HuH-7 (cell line): ENCODE results near the gene TIGD6.

Experiments
- DNase-seq: peaks from one replicate; pipeline ENCODE4 v3.0.0; 2011; ENCODE audit warnings: low spot score

TIGD6 gene

GRCh38 chr5:150016537-150016936, 16.1 kb upstream of the TIGD6 start:
- DNase-seq: no peak

DNA sequence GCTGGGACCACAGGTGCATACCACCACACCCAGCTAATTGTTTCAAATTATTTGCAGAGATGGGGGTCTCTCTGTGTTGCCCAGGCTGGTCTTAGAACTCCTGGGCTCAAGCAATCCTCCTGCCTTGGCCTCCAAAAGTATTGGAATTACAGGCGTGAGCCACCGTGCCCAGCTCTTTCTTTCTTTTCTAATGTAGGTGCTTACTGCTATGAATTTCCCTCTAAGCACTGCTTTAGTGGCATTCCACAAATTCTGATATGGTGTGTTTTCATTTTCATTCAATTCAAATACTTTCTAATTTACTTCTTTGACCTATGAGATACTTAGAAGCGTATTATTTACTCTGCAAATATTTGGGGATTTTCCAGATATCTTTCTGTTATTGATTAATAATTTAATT, 15.0 kb upstream of the TIGD6 start:
- DNase-seq: no peak

- no peak for DNase-seq
These were observed 14.0 kb upstream of the TIGD6 start for GRCh38 chr5:150014456-150014855.

DNA sequence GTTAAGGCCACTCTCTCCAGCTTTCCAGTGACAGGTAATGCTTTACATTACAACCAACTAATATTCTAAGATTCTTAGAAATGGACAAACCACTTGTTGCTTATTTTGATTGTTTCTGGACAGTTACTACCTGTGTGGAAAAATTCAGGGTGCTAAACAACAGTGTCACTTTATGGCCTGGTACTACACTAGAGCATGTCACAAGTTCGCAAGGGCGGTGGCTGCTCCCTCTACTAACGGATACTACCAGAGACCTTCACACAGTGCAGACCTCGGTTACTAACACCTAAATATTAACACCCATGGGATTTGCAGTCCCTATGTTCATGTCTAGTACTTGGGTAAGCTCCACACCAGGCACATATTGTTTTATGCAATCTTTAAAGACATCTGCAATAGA, 13.5 kb upstream of the TIGD6 start:
- no peak for DNase-seq

- DNase-seq: no peak
These were observed 9.4 kb upstream of the TIGD6 start for GRCh38 chr5:150009671-150010387.

DNA sequence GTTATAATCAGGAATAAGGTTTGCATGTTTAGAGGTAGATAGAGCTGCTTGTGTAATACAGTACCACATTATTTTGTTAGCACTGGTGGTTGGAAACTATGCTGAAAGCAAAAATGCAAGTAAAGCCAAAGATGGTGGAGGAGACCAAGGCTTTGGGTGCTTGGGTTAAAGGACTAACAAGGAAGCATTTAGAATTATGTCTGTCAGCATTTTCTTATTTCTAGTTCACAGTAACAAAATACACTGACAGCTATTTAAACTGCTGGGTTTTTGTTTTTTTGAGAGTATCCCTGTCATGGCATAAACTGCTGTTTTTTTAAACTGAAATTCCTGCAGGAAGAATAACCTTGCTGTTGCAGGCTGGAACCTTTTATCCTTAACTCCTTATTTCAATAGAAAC, 6.6 kb upstream of the TIGD6 start:
- DNase-seq: no peak

GRCh38 chr5:150006318-150006717, 5.9 kb upstream of the TIGD6 start:
- DNase-seq: no peak

GRCh38 chr5:150001660-150002486, 1.4 kb upstream of the TIGD6 start:
- peak; percentile 75 for DNase-seq

DNA sequence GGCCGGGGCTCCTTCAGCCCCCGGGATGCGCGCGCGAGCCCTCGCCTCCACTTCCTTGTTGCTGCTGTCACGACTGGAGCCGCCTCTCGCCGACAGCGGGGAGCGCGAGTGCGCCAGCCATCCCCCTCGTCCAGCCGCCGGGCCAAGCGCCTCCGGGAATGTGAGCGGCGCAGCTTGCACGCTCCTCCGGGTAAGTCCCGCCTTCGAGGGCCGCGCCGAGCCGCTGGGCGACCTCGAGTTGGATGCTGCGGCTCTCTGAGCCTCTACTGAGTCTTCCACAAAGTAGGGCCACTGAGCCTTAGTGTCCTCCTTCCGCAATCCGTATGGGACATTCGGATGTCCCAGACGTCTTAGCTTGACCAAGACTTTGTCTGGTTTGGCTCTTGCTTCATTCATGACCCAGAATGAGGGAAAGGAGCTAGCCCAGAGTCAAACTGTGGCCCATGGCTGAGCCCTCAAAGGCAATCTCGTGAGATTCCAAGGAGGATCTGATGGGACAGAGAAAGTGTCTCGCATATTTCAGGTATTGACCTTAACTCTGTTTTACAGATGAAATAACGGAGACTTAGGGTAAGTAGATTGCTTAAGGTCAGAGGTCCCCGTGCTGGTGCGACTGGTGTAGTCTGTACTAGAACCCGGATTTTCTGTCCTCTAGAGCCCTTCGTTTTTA, 671 bp upstream of the TIGD6 start:
- no peak for DNase-seq

- no peak for DNase-seq
These were observed 593 bp downstream of the TIGD6 start for GRCh38 chr5:149999866-150000255.

DNA sequence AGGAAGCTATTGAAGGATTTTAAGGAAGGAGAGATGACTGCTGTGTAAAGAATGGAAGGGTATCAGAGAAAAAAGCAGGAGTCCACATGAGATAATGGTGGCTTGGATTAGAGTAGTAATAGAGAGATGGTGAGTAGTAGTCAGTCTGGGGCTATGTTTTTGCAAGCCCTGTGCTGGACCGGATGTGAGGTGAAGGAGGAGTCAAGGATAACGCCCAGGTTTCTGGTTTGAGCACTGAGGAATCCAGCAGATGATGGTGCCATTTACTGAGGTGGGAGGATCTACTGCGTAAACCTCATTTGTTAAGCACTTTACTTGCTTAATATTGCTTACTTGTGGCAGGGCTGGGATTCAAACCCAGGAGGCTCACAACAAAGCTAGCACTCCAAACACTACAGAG, 1.1 kb downstream of the TIGD6 start:
- no peak for DNase-seq

DNA sequence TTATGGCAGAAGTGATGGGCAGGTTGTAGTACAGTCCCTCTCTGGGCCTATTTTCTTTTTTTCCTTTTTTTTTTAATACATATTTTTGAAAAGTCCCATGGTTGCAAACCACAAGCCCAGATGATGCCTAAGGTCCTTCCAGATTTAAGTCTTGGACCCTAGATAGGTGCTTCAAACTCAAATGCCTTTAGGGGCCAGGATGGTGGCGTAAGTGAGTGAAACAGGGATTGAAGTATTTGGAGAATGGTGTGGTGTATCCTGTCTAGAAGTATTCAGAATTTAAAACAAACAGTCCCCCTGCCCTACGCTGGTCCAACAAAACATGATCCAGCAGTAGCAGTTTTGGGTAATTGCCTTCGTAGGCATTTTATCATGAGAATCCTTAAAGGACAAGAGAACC, 2.2 kb downstream of the TIGD6 start:
- no peak for DNase-seq

DNA sequence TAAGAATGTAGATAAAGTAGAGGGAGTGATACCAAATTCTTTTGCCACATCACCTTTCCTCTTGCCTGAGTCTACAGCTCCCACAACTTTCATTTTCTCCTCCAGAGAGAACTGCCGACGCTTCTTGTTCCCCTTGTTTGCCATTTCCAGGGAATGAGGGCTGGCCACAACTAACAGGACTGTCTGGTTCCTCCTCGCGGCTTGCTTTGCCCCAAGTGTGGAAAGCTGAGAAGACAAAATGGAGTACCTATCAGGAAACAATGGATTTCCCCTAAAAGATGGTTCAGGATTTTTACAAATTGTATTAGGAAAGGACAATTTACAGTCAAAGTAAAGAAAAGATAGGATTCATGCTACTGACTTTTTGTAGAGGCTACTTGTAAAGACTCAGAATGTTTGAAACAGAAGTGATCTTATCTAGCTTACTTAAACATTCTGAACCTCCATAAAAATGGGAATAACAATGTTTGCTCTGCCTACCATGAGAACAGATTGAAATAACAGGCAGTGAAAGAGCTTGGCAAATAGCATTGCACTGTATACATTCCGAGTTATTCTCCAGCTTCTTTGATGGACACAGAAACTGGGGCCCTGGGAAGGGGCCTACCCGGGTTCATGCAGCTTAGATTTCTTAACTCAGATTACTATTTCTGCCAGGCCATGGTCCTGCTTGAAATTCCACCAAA, 4.1 kb downstream of the TIGD6 start:
- DNase-seq: no peak

DNA sequence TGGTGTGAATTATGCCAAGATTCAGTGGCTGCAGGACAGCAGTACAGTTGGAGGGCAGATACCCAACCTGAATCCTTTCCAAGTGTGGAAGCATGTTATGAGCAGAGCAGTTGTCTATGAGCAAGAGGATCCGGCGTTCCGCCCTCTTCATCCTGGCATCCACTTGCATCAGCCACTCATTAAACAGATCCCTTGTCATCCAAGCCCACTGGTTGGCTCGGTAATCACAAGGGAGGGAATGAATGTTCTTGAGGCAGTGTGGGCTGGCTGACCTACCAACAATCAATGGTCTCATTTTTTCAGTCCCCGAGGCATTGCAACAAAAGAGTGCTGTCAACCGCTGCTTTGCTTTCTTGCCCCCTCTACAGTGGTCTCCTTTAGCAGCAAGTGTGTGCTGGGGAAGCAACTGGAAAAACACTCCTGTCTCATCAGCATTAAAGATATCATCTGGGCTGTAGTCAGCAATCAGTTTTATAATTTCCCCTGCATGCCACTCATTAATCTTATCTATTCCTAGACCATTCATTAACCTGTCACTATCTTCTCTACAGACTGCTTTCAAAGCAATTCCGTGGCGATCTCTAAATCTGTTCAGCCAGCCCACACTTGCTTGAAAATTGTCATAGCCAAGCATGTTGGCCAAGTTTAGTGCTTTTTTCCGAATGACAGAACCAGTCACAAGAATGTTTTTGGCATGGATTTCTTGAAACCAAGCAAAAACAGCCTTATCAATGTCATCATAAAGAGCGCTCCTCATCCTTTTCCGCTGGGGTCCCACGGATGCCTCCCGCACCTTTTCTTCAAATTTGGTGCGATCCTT, 4.9 kb downstream of the TIGD6 start:
- no peak for DNase-seq

- DNase-seq: no peak
These were observed 7.0 kb downstream of the TIGD6 start for GRCh38 chr5:149993471-149993870.

DNA sequence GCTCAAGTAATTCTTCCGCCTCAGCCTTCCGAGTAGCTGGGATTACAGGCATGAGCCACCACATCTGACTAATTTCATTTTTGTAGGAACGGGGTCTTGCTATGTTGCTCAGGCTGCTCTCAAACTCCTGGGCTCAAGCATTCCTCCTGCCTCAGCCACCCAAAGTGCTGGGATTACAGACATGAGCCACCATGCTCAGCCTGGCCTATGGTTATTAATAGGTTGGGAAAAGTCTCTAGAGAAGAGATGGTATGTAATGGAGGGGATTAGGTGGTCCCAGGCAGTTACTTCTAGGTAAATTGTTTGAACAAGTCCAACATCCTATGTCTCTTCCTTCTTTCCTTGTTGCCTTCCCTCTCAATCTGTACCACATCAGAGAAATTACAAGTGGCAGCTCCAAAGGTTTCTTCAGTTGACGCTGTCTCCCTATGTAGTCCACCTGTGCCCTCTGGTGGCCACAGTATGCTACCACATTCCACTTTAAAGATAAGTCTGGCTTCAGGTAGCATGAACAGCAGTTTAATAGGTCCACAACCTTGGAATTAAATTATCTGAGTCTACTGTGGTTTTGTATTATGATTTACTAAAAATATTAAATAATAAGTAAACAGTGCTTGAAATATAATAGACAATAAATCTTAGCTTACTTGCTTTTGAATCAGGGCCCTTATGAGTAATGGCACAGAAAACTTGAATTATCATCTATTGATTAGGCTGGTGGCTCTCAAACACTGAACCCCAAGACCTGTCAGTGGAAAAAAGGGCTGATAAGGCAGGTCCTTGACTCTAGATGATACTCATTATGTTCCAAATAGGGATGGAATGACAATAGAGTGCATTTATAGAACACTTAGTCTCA, 9.7 kb downstream of the TIGD6 start:
- DNase-seq: peak; percentile 48

DNA sequence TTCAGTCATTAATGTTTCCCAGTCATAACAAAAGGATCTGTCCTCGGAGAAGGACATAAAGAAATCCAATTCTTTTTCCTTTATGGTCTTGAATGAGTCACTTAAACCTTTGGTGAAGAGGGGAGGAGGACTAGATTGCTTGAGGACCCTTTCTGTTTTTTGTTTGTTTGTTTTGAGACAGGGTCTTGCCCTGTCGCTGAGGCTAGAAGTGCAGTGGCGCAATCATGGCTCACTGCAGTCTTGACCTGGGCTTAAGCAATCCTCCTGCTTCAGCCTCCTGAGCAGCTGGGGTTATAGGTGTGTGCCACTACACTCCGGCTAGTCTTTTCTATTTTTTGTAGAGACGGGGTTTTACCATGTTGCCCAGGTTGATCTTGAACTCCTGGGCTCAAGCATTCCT, 12.3 kb downstream of the TIGD6 start:
- no peak for DNase-seq

DNA sequence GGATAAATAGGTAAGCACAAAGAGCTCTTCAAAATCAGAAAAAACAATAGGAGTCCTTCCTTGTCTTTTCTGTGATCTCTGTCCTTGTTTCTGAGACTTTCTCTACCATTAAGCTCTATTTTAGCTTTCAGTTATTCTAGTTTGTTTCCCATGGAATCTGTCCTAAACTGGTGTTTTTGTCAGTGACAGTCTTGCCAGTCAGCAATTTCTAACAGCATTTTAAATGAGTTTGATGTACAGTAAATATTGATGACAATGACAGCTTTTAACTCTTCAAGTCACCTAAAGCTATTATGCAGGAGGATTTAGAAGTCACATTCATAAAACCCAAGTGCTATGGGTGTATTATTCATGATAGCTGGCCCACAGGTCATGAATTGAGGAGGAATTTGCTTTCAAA, 17.9 kb downstream of the TIGD6 start:
- no peak for DNase-seq

- no peak for DNase-seq
These were observed 19.2 kb downstream of the TIGD6 start for GRCh38 chr5:149981206-149981605.

DNA sequence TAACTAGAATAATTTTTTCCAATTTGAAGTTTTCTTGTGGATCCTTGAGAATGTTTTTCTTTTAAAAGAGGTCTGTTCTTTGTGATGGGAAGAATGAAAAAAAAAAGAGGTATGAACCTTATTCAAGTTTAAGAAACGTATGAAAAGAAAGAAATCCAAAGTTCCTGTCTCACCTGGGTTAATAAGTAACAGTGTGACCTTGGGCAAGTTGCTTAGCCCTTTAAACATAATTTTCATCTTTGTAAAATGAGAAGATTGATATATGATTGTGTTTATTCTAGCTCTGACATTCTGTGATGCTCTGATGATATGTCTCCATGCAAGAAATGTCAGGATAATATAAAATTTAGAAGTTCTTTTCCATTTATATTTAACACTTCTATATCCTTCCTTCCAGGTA, 20.6 kb downstream of the TIGD6 start:
- DNase-seq: no peak

DNA sequence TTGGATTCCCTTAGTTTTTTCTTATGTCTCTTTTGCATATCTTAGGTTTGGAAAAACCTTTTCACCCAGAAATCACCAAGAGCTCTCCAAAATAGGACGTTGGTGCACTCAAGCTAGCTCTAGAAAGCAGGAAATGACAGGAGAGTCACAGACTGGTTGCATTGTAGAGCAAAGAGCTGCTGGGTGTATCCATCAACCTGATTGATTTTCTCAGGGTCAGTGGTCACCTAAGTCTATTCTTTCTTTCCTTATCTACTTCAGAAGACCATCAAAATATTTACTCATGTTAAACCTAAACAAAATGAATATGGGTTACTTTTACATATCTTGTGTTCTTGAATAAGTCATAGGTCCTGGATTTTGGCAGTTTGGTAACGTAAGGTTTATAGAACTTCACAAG, 25.0 kb downstream of the TIGD6 start:
- no peak for DNase-seq
